Body of pancreas (tissue), 4 donors: ENCODE measurements around the gene NPTX2.

Experiments used
- POLR2A ChIP-seq, 3 donors: fragments of 450-650 bp; IDR thresholded peaks; one replicate each; pipeline ENCODE4 v1.6.1; 2016; ENCODE audit warnings: antibody characterized with exemption in 3 of 3, mild to moderate bottlenecking in 2 of 3
- TF ChIP-seq, protein P1 (sequence below), 7 experiments: fragments of 450-650 bp in 4 of 7; fragments of 200-600 bp in 3 of 7; sonication (generic) in 3 of 7; IDR thresholded peaks; one replicate each; pipeline ENCODE4 v1.5.1; 2016 to 2019; ENCODE audit warnings: antibody characterized with exemption in 7 of 7

DNA sequence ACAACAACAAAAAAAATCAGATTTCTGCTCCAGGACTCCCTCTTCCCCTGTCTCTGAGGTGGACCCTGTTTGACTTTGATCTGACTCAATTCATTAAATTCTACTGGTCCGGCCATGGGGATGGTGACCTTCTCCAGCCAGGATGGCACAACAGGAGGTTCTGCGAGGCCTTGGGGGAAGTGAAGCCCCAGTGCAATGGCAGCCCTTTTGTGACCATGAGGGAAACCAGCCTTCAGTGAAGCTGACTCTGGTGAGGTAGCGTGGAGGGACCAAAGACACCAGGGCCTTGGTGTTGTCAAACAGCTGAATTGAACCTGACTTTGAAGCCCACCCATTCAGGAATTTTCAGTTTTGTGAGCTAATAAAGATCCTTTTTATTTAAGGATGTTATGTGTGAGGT lies 44.5 kb downstream of the NPTX2 start:
- TF ChIP-seq, protein P1, sequence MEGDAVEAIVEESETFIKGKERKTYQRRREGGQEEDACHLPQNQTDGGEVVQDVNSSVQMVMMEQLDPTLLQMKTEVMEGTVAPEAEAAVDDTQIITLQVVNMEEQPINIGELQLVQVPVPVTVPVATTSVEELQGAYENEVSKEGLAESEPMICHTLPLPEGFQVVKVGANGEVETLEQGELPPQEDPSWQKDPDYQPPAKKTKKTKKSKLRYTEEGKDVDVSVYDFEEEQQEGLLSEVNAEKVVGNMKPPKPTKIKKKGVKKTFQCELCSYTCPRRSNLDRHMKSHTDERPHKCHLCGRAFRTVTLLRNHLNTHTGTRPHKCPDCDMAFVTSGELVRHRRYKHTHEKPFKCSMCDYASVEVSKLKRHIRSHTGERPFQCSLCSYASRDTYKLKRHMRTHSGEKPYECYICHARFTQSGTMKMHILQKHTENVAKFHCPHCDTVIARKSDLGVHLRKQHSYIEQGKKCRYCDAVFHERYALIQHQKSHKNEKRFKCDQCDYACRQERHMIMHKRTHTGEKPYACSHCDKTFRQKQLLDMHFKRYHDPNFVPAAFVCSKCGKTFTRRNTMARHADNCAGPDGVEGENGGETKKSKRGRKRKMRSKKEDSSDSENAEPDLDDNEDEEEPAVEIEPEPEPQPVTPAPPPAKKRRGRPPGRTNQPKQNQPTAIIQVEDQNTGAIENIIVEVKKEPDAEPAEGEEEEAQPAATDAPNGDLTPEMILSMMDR (IDR thresholded peaks at IDR 0.05): no peak
- TF ChIP-seq POLR2A (IDR thresholded peaks at IDR 0.05): no peak
